GM21786 (cell line): ENCODE data around the gene PLXNB2.

Source experiments
- ATAC-seq: cut with Tn5 transposase; IDR thresholded peaks from one replicate; pipeline ENCODE4 v1.9.1; 2021; ENCODE audit not compliant: unreplicated experiment

PLXNB2 gene

DNA sequence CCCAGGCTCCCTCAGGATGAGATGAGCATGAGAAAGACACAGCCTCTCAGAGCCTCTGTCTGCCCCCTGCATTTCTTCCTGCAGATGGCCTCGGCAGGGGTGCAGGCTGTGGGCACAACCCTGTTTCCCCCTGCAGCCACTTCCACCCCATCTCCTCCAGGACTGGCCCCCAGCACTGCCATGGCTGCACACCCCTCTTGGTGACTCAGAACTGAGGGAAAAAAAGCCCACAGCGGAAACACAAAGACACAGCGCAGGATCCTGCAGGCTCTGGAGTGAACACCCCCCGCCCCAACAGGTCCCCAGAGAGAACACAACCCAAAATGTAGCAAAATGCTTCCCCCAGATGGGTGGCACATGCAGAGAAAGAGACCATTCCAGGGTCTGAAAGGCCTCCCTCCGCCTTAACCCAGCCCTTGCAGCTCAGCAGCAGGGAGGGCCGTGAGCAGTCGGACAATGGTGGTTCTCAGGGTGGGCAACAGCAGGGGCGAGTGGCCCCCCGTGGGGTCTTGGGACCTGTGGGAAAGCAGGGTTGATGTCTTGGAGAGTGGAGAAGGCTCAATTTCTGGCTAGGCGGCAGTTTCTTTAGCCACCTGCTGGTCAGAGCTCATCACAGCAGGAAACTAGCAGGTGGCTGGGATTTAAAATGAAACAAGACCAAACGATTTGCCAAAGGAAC, 70.6 kb downstream of the PLXNB2 start:
- ATAC-seq: no peak

DNA sequence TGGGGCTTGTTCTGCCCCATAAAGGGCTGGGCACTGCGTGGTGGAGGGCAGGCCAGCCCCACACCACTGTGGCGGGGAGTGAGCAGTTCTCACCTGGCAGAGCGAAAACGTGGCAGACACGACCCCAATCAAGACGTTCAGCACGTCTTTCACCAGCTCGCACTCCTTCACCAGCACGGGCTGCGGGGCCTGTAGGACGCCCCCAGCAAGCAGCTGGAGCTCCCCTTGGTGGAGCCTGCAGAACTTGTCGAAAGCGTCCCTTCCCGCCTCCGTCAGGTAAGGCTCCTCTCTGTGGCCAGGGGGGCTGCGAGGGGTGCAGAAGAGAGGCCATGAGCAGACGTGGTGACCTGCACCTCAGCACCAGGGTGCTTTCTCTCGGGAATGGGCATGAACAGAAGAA, 74.2 kb downstream of the PLXNB2 start:
- ATAC-seq: no peak

DNA sequence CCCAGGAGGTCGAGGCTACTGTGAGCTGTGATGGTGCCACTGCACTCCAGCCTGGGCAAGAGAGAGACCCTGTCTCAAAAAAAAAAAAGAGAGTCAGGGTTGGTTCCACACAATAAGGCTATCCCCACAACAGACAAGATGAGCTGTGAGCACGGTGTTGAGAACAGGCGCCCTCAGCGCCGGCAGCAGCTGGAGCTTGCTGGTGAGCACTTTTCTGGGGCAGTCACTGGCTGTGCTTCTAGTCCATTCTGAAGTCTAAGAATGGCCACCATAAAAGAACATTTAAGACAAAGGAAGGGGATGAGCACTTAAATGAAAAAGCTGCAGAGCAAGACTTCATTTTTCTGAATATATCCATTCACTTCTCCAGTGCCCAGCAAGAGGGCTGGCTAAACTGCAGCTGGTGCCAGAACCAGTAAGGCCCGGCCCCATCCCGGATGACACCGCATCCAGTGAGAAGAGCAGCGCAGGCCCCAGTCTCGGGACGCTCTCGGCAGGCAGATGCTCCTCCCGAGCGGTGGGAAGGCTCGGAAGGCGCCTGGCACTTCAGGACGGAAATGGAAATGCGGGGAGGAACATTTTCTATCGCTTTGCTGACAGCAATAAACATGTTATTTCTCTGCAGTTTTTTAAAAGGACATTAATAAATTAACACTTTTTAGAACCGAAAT, 74.8 kb downstream of the PLXNB2 start:
- no peak for ATAC-seq

DNA sequence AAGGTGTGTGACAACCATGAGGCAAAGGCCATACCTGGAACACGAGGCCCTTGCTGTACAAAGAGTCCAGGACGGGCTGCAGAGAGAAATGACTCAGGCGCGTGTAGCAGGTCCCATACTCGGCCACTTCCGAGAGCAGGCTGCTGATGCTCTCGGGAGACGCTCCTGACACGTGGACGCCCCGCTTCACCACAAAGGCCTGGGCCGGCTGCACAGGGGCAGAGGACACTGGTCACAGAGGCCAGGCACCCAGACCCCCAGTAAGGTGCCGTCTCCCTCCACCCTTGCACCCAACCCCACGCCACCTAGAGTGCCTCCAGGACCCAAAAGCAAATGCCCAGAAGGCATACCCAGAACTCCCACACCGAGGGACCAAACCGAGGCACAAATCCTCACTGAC, 78.1 kb downstream of the PLXNB2 start:
- no peak for ATAC-seq

DNA sequence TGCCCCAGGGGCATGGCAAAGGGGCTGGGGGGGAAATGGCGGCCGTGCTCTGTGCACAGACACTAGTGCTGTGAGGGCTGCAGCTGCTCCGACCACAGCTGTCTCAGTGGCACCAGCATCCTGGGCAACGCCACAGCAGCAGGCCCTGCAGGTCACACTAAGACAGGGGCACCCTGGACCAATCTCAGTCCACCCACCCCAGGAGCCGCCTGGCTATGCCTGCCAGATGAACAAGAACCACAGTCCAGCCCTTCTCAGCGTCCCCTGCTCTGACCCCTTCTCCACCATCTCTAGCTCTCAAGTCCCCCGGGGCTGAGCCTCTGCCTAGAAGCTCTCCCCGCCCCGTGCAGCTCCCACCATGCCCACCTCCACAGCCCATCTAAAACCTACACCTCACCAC, 79.1 kb downstream of the PLXNB2 start:
- ATAC-seq: no peak

- no peak for ATAC-seq
Observed at GRCh38 chr22:50227579-50228215, 79.7 kb downstream of the PLXNB2 start.

DNA sequence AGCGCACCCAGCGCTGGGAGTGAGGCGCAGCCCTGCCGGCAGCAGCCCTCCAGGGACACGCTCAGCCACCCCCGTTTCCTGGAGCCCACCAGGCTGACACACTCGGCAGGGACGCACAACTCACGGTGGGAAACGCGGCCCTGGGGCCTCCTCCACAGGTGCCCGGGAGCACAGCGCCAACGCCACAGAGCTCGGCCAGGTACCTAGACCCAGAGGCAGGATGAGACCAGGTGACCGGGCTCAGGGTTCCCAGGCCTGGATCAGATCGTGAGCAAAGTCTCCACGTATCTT, 80.6 kb downstream of the PLXNB2 start:
- no peak for ATAC-seq

DNA sequence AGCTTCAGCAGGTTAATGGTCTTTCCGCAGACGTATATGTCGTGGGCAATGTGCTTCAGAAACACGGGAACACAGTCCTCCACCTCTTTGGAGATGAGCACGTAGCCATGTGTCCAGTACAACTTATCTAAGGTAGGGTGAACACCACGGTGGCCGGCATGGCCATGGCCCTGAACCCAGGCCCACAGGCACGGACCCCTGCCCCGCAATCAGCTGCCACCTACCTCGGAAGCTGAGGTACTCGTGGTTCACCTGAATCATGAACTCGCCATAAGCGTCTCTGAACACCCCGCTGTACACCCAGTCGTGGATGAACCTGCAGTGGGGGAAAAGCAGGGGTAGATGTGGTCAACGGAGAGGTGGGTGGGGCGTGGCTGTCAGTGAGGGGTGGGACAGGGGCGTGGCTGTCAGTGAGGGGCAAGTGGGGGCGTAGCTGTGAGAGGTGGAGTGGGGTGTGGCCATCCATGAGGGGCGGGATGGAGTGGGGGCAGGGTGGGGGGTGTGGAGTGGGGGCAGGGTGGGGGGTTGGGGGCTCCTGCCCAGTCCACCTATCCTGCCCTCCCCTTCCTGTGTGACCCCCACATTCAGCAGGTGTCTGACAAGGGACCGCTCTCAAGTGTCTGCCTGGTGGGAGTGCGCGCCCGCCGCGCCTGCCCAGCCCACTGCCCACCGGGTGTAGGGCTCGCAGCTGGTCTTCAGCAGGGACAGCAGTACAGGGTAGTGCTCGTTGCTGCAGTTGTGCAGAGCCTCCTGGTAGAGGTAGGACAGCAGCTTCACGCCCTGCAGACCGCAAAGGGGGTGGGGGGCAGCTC, 81.2 kb downstream of the PLXNB2 start:
- no peak for ATAC-seq

GRCh38 chr22:50225200-50225969, 82.1 kb downstream of the PLXNB2 start:
- no peak for ATAC-seq
